ENCODE results near the gene SCAMP3.

GRCh38 chr1:155261493-155261851 lies 688 bp downstream of the SCAMP3 start:
- no peak for TF ChIP-seq CTCF (IDR thresholded peaks at IDR 0.05)
- no peak for TF ChIP-seq POLR2A (IDR thresholded peaks at IDR 0.05)

All from uterus (tissue), 2 donors.